ENCODE results near the gene IFT27. TPM values are rescaled to one million over a fixed set of nuclear protein-coding genes. Genes with fewer than 3 reads are reported as not detected.
A peak's percentile ranks its signal among the peaks of the same experiment; 100 is the strongest.

The IFT27 gene
- total RNA-seq, 1 experiment from 2014 or later: 23.2 TPM

GRCh38 chr22:36790648-36791047, 14.7 kb upstream of the IFT27 start:
- no peak for DNase-seq (ENCODE audit: low read depth, low spot score)
- H3K79me2 ChIP-seq (ENCODE audit: insufficient read depth, low read length): no peaks in the 10 kb centered on the region
- intact Hi-C loops (cut with micrococcal nuclease): no loop called here
- H4K20me1 ChIP-seq (ENCODE audit: insufficient read depth): no peaks in the 10 kb centered on the region
- ATAC-seq: peak; percentile 42; the same call in 1 of the 2 replicates
- no peak overlapping the region for H3K9ac ChIP-seq (ENCODE audit: low read length)
- H3K27me3 ChIP-seq (ENCODE audit: insufficient read depth, low read length): peaks cover 7% of the 10 kb centered on the region; the same call in 1 of the 2 replicates
- TF ChIP-seq POLR2A (IDR thresholded peaks at IDR 0.05; ENCODE audit: borderline replicate concordance, extremely low read depth, insufficient read depth, insufficient read length) (no peak), SRF (IDR thresholded peaks at IDR 0.05; ENCODE audit: low read depth) (no peak), ZBTB33 (IDR thresholded peaks at IDR 0.05; ENCODE audit: extremely low read depth, insufficient replicate concordance, low read length) (no peak), SIN3A (IDR thresholded peaks at IDR 0.05; ENCODE audit: low read depth) (no peak), POLR2AphosphoS5 (IDR thresholded peaks at IDR 0.05; ENCODE audit: low read depth, low read length) (no peak), SP1 (IDR thresholded peaks at IDR 0.05; ENCODE audit: low read depth) (no peak)
- H3K9me3 ChIP-seq (ENCODE audit: control insufficient read depth in 1 of 2, insufficient read depth in 1 of 2, low read depth in 1 of 2, low read length in 2 of 2): no peaks in the 10 kb centered on the region
- no peaks in the 10 kb centered on the region for H3K9me2 ChIP-seq (ENCODE audit: insufficient read depth)
- no peak overlapping the region for H3K4me3 ChIP-seq (replicated peaks in 1 of 2; ENCODE audit: low read depth in 1 of 2, low read length in 2 of 2)
- no peaks in the 10 kb centered on the region for H3K4me1 ChIP-seq (ENCODE audit: control insufficient read depth in 1 of 2, insufficient read depth in 2 of 2, low read length in 2 of 2)
- no peaks in the 10 kb centered on the region for H3K36me3 ChIP-seq (ENCODE audit: control insufficient read depth in 1 of 2, insufficient read depth in 2 of 2, low read length in 2 of 2)
- BruUV-seq (replicated peaks): no TSS peak
- no peak overlapping the region for H2AFZ ChIP-seq (ENCODE audit: low read depth, low read length, poor library complexity, severe bottlenecking)
- POLR2A ChIA-PET: no interaction called here
- CTCF ChIA-PET: interaction anchor here (1.4 kb wide), 1 partner anchor 9 kb away, joined by 3 read pairs; no protein-coding TSS in a partner anchor
- RAD21 ChIA-PET (ENCODE audit: low non-redundant PET in 1 of 2, low total read pairs in 2 of 2, uncharacterized antibody in 2 of 2, unreplicated experiment in 2 of 2): no interaction called here
- H3K27ac ChIP-seq (ENCODE audit: low read depth, low read length): no peak overlapping the region
- no peak overlapping the region for H3K4me2 ChIP-seq (ENCODE audit: low read length)

GRCh38 chr22:36787204-36787988, 11.5 kb upstream of the IFT27 start:
- no peak for ATAC-seq
- Histone ChIP-seq H3K4me3 (replicated peaks in 1 of 2; ENCODE audit: low read depth in 1 of 2, low read length in 2 of 2) (no peak overlapping the region), H3K27ac (ENCODE audit: low read depth, low read length) (no peak overlapping the region), H3K79me2 (ENCODE audit: insufficient read depth, low read length) (no peaks in the 10 kb centered on the region), H3K9ac (ENCODE audit: low read length) (no peak overlapping the region), H2AFZ (ENCODE audit: low read depth, low read length, poor library complexity, severe bottlenecking) (no peak overlapping the region), H3K9me2 (ENCODE audit: insufficient read depth) (no peaks in the 10 kb centered on the region), H3K27me3 (ENCODE audit: insufficient read depth, low read length) (peaks cover 3% of the 10 kb centered on the region; the same call in 1 of the 2 replicates), H3K4me1 (ENCODE audit: control insufficient read depth in 1 of 2, insufficient read depth in 2 of 2, low read length in 2 of 2) (no peaks in the 10 kb centered on the region; a peak in 1 of 4 replicates), H3K9me3 (ENCODE audit: control insufficient read depth in 1 of 2, insufficient read depth in 1 of 2, low read depth in 1 of 2, low read length in 2 of 2) (no peaks in the 10 kb centered on the region), H3K36me3 (ENCODE audit: control insufficient read depth in 1 of 2, insufficient read depth in 2 of 2, low read length in 2 of 2) (no peaks in the 10 kb centered on the region), H4K20me1 (ENCODE audit: insufficient read depth) (no peaks in the 10 kb centered on the region), H3K4me2 (ENCODE audit: low read length) (no peak overlapping the region)
- ChIA-PET POLR2A (no interaction called here), CTCF (no interaction called here), RAD21 (ENCODE audit: low non-redundant PET in 1 of 2, low total read pairs in 2 of 2, uncharacterized antibody in 2 of 2, unreplicated experiment in 2 of 2) (no interaction called here)
- DNase-seq (ENCODE audit: low read depth, low spot score): no peak
- intact Hi-C loops (cut with micrococcal nuclease): no loop called here
- BruUV-seq (replicated peaks): no TSS peak
- TF ChIP-seq RAD21 (IDR thresholded peaks at IDR 0.05; ENCODE audit: low read depth) (no peak), CEBPB (IDR thresholded peaks at IDR 0.05; ENCODE audit: low read depth) (no peak), TCF7L2 (IDR thresholded peaks at IDR 0.05; ENCODE audit: borderline replicate concordance, extremely low read depth, insufficient read depth, insufficient read length) (no peak), REST (IDR thresholded peaks at IDR 0.05; ENCODE audit: low read depth) (no peak), EGR1 (IDR thresholded peaks at IDR 0.05; ENCODE audit: low read depth) (no peak), FOSL1 (IDR thresholded peaks at IDR 0.05; ENCODE audit: low read depth) (no peak), YY1 (IDR thresholded peaks at IDR 0.05; ENCODE audit: extremely low read depth, insufficient replicate concordance, low read depth, low read length) (no peak), SP1 (IDR thresholded peaks at IDR 0.05; ENCODE audit: low read depth) (no peak)

Measured in HCT116 (cell line).